Stomach (tissue), 9 donors: Measurements from ENCODE around the gene FSIP1. TPM values are rescaled to one million over a fixed set of nuclear protein-coding genes. Genes with fewer than 3 reads are reported as not detected.

ENCODE experiments used
- DNase-seq, 2 donors: peaks; one replicate each; pipeline versions ENCODE4 v3.0.0 to v3.0.0-alpha.2; 2013 to 2019
- H3K27ac ChIP-seq, 5 donors: fragments of 200-600 bp in 4 of 5; sonication (generic) in 4 of 5; one replicate each; pipeline ENCODE4 v1.5.1; 2013 to 2019; ENCODE audit warnings: mild to moderate bottlenecking in 1 of 5, moderate library complexity in 1 of 5
- H3K27me3 ChIP-seq, 3 donors: fragments of 200-600 bp; sonication (generic); one replicate each; pipeline ENCODE4 v1.5.1; 2017 to 2019; ENCODE audit warnings: mixed run types in 1 of 3
- H3K36me3 ChIP-seq, 4 donors: fragments of 200-600 bp; sonication (generic); 1 replicate in 3 of 4; 2 replicates in 1 of 4; pipeline ENCODE4 v1.5.1; 2016 to 2019
- H3K4me1 ChIP-seq, 4 donors: fragments of 200-600 bp; sonication (generic); one replicate each; pipeline ENCODE4 v1.5.1; 2016 to 2019
- H3K4me3 ChIP-seq, 4 donors: fragments of 200-600 bp; sonication (generic) in 3 of 4; one replicate each; pipeline ENCODE4 v1.5.1; 2016 to 2019; ENCODE audit warnings: mild to moderate bottlenecking in 1 of 4
- H3K9me3 ChIP-seq, 4 donors: fragments of 200-600 bp; sonication (generic); one replicate each; pipeline ENCODE4 v1.5.1; 2016 to 2019
- CTCF ChIP-seq, 7 experiments: fragments of 450-650 bp in 4 of 7; fragments of 200-600 bp in 3 of 7; sonication (generic) in 3 of 7; IDR thresholded peaks; one replicate each; pipeline ENCODE4 v1.5.1; 2016 to 2019; ENCODE audit warnings: antibody characterized with exemption in 7 of 7, control low read depth in 2 of 7, mild to moderate bottlenecking in 1 of 7
- EP300 ChIP-seq: sonication (generic); formaldehyde crosslinking; IDR thresholded peaks from one replicate; pipeline ENCODE4 v1.6.1; 2017; ENCODE audit warnings: antibody characterized with exemption
- POLR2A ChIP-seq, 4 donors: fragments of 450-650 bp; IDR thresholded peaks; one replicate each; pipeline ENCODE4 v1.6.1; 2016; ENCODE audit warnings: antibody characterized with exemption in 4 of 4, control low read depth in 2 of 4, mild to moderate bottlenecking in 1 of 4, moderate library complexity in 1 of 4
- POLR2AphosphoS5 ChIP-seq, 3 donors: sonication (generic); formaldehyde crosslinking; IDR thresholded peaks; one replicate each; pipeline ENCODE4 v1.6.1; 2016; ENCODE audit warnings: antibody characterized with exemption in 3 of 3
- WGBS, 5 donors: extraction: QIAGEN DNeasy Blood & Tissue Kit in 3 of 5; methylation state at CpG; one replicate each; pipeline versions ENCODE4 v1.1.5 to v1.1.7; 2013 to 2018; 5-methylcytosine and 5-hydroxymethylcytosine counted together
- intact Hi-C: fragments of 100-400 bp; cut with DNase I; formaldehyde crosslinking; loops from one replicate; pipeline ENCODE4 v1.15.1; 2023; ENCODE audit warnings: low total_unique reads
- polyA plus RNA-seq, 3 donors: library from polyadenylated mRNA; stranded (reverse); fragments of 200-250 nt; gene quantifications; one replicate each; pipeline ENCODE4 v1.2.3, GENCODE V29; 2013
- total RNA-seq, 5 donors: library from RNA; depleted of rRNA; stranded (reverse); fragments of >200 nt; gene quantifications; one replicate each; pipeline versions ENCODE4 v1.1.0 to v1.2.3, GENCODE V29; 2014 to 2016
- donor health status: healthy with polysubstance abuse.
- donor health status: Bipolar disorder and iron deficiency.
- donor health status: healthy.

Gene FSIP1
- total and polyA plus RNA-seq, 8 donors = 0.08 to 141 (median 0.66) TPM

GRCh38 chr15:39699516-39700374 is 82.9 kb downstream of the FSIP1 start:
- no peak for DNase-seq
- whole genome bisulfite sequencing, 5 donors = 75 to 87% (median 81%) methylated on average over 3 of the region's 3 CpGs
- Histone ChIP-seq H3K27me3 (no peaks in the 10 kb centered on the region), H3K4me1 (no peaks in the 10 kb centered on the region), H3K4me3 (no peak overlapping the region), H3K9me3 (no peaks in the 10 kb centered on the region), H3K36me3 (no peaks in the 10 kb centered on the region), H3K27ac (no peak overlapping the region)
- intact Hi-C loops = no loop called here
- no peak for TF ChIP-seq EP300
- TF ChIP-seq CTCF (IDR thresholded peaks at IDR 0.05) = no peak
- no peak for TF ChIP-seq POLR2A (IDR thresholded peaks at IDR 0.05)
- no peak for TF ChIP-seq POLR2AphosphoS5 (IDR thresholded peaks at IDR 0.05)

DNA sequence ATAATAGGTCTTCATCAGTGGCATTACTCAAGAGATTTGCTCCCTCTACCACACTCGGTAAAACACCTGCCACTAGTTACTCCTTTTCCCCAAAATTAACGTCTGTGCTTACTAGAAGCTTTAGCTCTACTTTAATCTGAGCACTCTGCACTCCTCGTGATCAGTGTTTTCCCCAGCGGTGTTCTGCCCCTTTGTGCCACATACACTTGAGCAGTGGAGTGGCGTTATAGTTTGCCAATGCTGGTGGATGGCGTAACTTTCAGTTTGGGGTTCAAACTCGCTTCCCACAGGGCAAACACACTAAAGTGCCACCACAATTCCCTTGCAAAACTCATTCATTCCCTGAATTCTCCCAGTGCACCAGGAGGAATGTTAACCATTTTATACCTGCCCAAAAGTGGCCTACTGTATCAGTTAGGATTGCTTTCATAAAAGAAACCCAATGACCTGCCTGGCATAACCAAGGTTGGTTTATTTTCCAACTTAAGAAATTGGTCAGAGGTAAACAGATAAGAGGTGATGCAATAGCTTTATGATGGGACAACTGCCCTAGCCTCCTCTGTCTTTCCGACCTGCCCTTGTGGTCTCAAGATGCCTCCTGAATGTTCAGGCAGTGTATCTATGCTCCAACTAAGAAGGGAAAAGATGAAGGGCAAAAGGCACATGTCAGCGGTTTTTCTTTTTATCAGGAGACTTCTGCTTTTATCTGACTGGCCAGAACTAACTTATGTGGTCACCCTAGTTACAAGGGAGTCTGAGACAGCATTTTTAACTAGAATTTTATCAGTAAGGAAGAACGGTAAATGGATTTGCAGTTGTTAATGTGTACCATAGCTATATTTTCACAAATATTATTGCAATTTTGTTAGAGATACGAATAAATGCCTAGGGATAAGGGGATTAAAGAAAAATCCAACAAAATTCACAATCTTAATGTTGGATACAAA is 83.9 kb downstream of the FSIP1 start:
- Histone ChIP-seq H3K36me3 (no peaks in the 10 kb centered on the region), H3K27ac (no peak overlapping the region), H3K4me1 (no peaks in the 10 kb centered on the region), H3K4me3 (no peak overlapping the region), H3K9me3 (no peaks in the 10 kb centered on the region), H3K27me3 (no peaks in the 10 kb centered on the region)
- DNase-seq = no peak
- intact Hi-C loops = no loop called here
- TF ChIP-seq POLR2AphosphoS5 (IDR thresholded peaks at IDR 0.05) (no peak), CTCF (IDR thresholded peaks at IDR 0.05) (no peak), POLR2A (IDR thresholded peaks at IDR 0.05) (no peak), EP300 (no peak)
- 72 to 83% (median 75%) methylated on average over 11 of the region's 11 CpGs for WGBS, 5 donors

- TF ChIP-seq CTCF (IDR thresholded peaks at IDR 0.05) (no peak), EP300 (no peak), POLR2AphosphoS5 (IDR thresholded peaks at IDR 0.05) (no peak), POLR2A (IDR thresholded peaks at IDR 0.05) (no peak)
- Histone ChIP-seq H3K36me3 (no peaks in the 10 kb centered on the region), H3K27ac (no peak overlapping the region), H3K9me3 (no peaks in the 10 kb centered on the region), H3K4me3 (no peak overlapping the region), H3K27me3 (no peaks in the 10 kb centered on the region), H3K4me1 (peaks cover 0 to 6% (median 0%) of the 10 kb centered on the region in 4 donors)
- intact Hi-C loops = no loop called here
- WGBS, 5 donors = 93 to 97% (median 96%) methylated on average over 5 of the region's 5 CpGs
- DNase-seq = no peak
Measured at GRCh38 chr15:39697509-39697908, 85.1 kb downstream of the FSIP1 start.

DNA sequence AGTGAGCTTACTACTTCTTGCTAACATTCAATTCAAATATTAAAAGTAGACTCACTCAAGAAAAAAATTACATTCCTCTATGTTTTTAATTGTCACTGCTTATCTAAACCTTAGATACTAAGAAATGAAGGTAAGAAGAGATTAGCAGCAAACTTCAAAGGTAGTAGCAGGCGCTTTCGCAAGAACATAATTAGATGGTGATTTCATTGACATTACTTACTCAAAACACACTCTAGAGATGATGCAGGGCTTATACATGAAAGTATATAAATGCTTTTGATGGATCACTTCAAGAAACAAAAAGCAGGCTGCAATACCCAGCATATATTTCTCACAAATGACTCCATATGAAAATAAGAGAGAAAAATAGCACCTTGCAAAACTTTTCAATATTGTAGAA is 86.8 kb downstream of the FSIP1 start:
- WGBS, 5 donors = 72 to 88% (median 83%) methylated on average over 2 of the region's 2 CpGs
- TF ChIP-seq POLR2A (IDR thresholded peaks at IDR 0.05) = no peak
- no peak for TF ChIP-seq EP300
- no peak for TF ChIP-seq CTCF (IDR thresholded peaks at IDR 0.05)
- no peak for TF ChIP-seq POLR2AphosphoS5 (IDR thresholded peaks at IDR 0.05)
- intact Hi-C loops = no loop called here

More for the DNA sequence above, 86.8 kb downstream of the FSIP1 start:
- no peaks in the 10 kb centered on the region for H3K36me3 ChIP-seq
- no peak overlapping the region for H3K27ac ChIP-seq
- no peak for DNase-seq
- no peak overlapping the region for H3K4me3 ChIP-seq
- peaks cover 0 to 14% (median 2%) of the 10 kb centered on the region in 4 donors for H3K4me1 ChIP-seq
- H3K27me3 ChIP-seq = no peaks in the 10 kb centered on the region
- H3K9me3 ChIP-seq = no peaks in the 10 kb centered on the region
